Left ventricle myocardium superior (tissue), 1 donor: ENCODE results near the gene OCIAD1. TPM values are rescaled to one million over a fixed set of nuclear protein-coding genes. Genes with fewer than 3 reads are reported as not detected.

Source experiments
- ATAC-seq: fragments of 200-7000 bp; cut with Tn5 transposase; one replicate; pipeline ENCODE4 v1.9.1; 2020; ENCODE audit warnings: mild to moderate bottlenecking, moderate library complexity
- DNase-seq: peaks from one replicate; pipeline ENCODE4 v3.0.0-alpha.2; 2020
- intact Hi-C: fragments of 100-400 bp; cut with micrococcal nuclease; formaldehyde crosslinking; loops from one replicate; pipeline ENCODE4 v1.11.0; 2022
- total RNA-seq: library from RNA; stranded (reverse); fragmentation: NEBNext Ultra II Directional; extraction: Animal tissue kit (Norgen Biotek cat#: 25700); gene quantifications from one replicate; pipeline ENCODE4 v1.2.1, GENCODE V29; 2021
- donor health status: DM: no; HTN: yes; CAD: no; lungs with severe emphysema.

The OCIAD1 gene
- total RNA-seq, 1 donor from 2014 or later: 131 TPM

DNA sequence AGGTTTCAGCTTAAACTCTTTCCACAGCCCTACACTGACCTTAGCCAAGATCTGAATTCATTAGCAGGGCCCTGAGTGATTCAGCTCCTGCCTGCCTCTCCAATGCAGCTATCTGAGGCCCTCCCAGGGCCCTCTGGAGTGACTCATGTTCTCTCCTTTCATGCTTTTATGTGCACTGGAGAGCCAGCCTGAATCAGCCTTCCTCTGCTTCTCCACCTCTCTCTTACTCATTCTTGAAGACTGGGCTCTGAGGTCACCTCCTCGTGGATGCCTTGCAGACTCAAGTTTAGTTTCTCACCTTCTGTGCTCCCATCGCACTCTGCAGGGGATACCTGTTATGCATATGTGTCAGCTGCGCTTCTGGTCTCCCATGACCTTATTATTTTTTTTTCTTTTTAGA is 78.8 kb downstream of the OCIAD1 start:
- intact Hi-C loops: no loop called here
- no peak for DNase-seq
- no peak for ATAC-seq

DNA sequence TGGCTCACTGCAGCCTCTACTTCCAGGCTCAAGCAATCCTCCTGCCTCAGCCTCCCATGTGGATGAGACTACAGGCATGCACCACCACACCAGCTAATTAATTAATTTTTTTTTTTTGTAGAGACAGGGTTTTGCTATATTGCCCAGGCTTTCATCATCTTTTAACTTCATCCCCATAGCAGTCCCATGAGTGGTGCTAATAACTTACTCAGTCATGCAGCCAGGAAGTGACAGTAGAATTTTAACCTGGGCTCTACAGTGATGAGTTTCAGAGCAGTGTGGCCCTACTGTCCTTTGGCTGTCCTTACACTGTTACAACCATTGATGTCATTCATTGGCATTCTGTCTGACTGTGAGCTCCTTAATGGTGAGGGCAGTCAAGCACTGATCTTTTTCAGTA is 79.6 kb downstream of the OCIAD1 start:
- ATAC-seq (no peak), DNase-seq (no peak)
- intact Hi-C loops: no loop called here

Other genes starting within 250 kb of the OCIAD1 start
- 40.2 TPM for gene FRYL, start 50.8 kb upstream of the OCIAD1 start, total RNA-seq
- 18.3 TPM for gene OCIAD2, start 75.7 kb downstream of the OCIAD1 start, total RNA-seq
- gene CWH43, start 155.2 kb downstream of the OCIAD1 start, total RNA-seq: not detected